SK-N-MC (cell line): ENCODE data around the gene GCKR.

Experiments
- DNase-seq: peaks from one replicate; pipeline ENCODE4 v3.0.0-alpha.2; 2011; ENCODE audit warnings: low read depth, low spot score
- H3K27ac ChIP-seq: fragments of 200-600 bp; sonication (generic); 2 replicates; pipeline ENCODE4 v1.5.1; 2016; ENCODE audit warnings: mixed run types
- H3K36me3 ChIP-seq: fragments of 200-600 bp; sonication (generic); 2 replicates; pipeline ENCODE4 v1.6.1; 2017; ENCODE audit warnings: antibody characterized with exemption, low read length, mixed read lengths; ENCODE audit not compliant: insufficient read depth
- H3K4me3 ChIP-seq: fragments of 200-600 bp; sonication (generic); 2 replicates; pipeline ENCODE4 v1.5.1; 2016
- H3K9ac ChIP-seq: fragments of 200-600 bp; sonication (generic); 2 replicates; pipeline ENCODE4 v1.8.0; 2017; ENCODE audit warnings: mixed run types, mixed read lengths; ENCODE audit not compliant: insufficient read length
- H3K9me3 ChIP-seq: fragments of 200-600 bp; sonication (generic); 2 replicates; pipeline ENCODE4 v1.6.1; 2017; ENCODE audit warnings: low read depth, mild to moderate bottlenecking, antibody characterized with exemption, low read length, moderate library complexity, mixed read lengths
- EZH2 ChIP-seq: fragments of 200-600 bp; sonication (generic); IDR thresholded peaks from one replicate; pipeline ENCODE4 v1.6.1; 2017; ENCODE audit warnings: antibody characterized with exemption
- FOXP2 ChIP-seq: optimal IDR thresholded peaks from 2 replicates; pipeline ENCODE3; 2011; ENCODE audit warnings: mild to moderate bottlenecking, moderate library complexity; ENCODE audit not compliant: insufficient read depth; ENCODE audit errors: extremely low read length, control extremely low read depth
- POLR2AphosphoS5 ChIP-seq: IDR thresholded peaks from 2 replicates; pipeline ENCODE4 v1.6.1; 2012; ENCODE audit warnings: mild to moderate bottlenecking, low read depth, low read length, borderline replicate concordance

GCKR gene, protein sequence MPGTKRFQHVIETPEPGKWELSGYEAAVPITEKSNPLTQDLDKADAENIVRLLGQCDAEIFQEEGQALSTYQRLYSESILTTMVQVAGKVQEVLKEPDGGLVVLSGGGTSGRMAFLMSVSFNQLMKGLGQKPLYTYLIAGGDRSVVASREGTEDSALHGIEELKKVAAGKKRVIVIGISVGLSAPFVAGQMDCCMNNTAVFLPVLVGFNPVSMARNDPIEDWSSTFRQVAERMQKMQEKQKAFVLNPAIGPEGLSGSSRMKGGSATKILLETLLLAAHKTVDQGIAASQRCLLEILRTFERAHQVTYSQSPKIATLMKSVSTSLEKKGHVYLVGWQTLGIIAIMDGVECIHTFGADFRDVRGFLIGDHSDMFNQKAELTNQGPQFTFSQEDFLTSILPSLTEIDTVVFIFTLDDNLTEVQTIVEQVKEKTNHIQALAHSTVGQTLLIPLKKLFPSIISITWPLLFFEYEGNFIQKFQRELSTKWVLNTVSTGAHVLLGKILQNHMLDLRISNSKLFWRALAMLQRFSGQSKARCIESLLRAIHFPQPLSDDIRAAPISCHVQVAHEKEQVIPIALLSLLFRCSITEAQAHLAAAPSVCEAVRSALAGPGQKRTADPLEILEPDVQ

DNA sequence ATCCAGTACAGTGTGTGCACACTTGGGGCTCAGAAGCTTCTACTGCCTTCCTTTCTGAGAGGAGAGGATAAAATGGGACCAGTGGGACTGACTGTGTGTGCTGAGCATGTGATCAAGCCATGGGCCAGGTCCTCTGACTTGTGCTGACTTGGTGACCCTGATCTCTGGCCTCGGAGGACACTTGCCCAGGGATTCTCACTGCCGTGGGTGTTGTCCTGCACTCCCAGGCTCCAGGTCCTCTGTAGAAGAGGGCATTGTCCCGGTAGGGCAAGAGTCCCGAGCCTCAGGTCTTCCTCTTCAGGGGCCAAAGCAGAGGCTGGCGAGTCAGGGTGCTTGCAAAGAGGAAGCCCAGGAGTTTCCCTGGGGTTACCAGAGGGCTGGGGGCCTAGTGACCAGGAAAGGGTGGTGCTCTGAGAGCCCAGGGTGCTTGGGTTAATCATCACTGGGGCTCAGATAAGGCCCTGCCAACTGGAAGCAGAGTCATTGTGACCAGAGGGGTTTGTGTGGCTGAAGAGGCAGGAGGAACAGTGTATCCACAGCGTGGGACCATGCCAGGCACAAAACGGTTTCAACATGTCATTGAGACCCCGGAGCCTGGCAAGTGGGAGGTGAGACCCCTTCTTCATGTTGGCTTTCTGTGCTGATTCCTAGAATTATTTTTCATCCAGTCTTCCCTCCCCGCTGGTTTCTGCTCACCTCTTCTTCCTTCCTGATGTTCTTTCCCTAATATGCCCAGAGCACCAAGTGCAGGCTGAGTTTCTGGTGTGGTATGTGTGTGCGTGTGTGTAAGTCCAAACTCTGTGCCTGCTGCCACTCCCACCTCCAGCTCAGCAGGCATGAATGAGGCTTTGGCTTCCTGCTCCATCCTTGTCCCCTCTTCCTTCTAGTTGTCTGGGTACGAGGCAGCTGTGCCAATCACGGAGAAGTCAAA is at the start of gene GCKR:
GCKR (plus strand) TSS at position 483 of the 931 bp plus-strand sequence; CDS start at position 549, 66 bp downstream.
- Histone ChIP-seq H3K27ac (no peak within 1 kb of the TSS), H3K9ac (no peak within 1 kb of the TSS), H3K9me3 (no peaks in the 10 kb centered on the region), H3K36me3 (no peaks in the 10 kb centered on the region), H3K4me3 (no peak within 1 kb of the TSS)
- DNase-seq: no peak
- TF ChIP-seq FOXP2 (no peak), EZH2 (no peak), POLR2AphosphoS5 (no peak)

GRCh38 chr2:27448381-27448780 is 48.3 kb upstream of the GCKR start:
- Histone ChIP-seq H3K9me3 (no peaks in the 10 kb centered on the region), H3K4me3 (no peak overlapping the region), H3K9ac (no peak overlapping the region), H3K36me3 (peaks cover 35% of the 10 kb centered on the region; the same call in 1 of the 2 replicates), H3K27ac (no peak overlapping the region)
- DNase-seq: no peak
- no peak for TF ChIP-seq FOXP2
- no peak for TF ChIP-seq POLR2AphosphoS5
- no peak for TF ChIP-seq EZH2

DNA sequence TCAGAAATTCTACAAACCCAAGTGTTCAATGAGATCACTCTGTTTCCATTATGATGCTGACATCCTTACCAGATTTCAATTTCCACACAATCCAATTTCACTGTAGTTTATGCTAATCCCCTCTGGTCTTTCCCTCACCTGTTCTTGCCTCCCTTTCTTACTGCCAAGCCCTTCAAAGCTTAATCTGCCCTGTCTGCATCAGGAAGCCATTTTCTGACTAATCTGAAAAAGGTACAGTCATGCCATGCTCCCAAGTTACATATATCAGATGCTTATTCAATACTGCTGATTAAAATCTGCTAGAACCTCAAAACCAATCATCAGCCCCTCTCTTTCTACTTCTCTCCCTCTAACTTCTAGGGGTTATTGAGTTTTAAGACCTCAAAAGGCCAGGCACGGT is 45.5 kb upstream of the GCKR start:
- TF ChIP-seq POLR2AphosphoS5: no peak
- no peak for TF ChIP-seq FOXP2
- no peak for TF ChIP-seq EZH2
- no peak overlapping the region for H3K27ac ChIP-seq
- no peaks in the 10 kb centered on the region for H3K9me3 ChIP-seq
- H3K9ac ChIP-seq: no peak overlapping the region
- no peak overlapping the region for H3K4me3 ChIP-seq
- no peak for DNase-seq
- H3K36me3 ChIP-seq: peaks cover 51% of the 10 kb centered on the region; the same call in 1 of the 2 replicates

GRCh38 chr2:27453968-27454367 is 42.7 kb upstream of the GCKR start:
- no peak for DNase-seq
- Histone ChIP-seq H3K4me3 (no peak overlapping the region), H3K27ac (no peak overlapping the region), H3K9me3 (no peaks in the 10 kb centered on the region), H3K9ac (no peak overlapping the region), H3K36me3 (peaks cover 53% of the 10 kb centered on the region)
- no peak for TF ChIP-seq POLR2AphosphoS5
- TF ChIP-seq EZH2: no peak
- no peak for TF ChIP-seq FOXP2

GRCh38 chr2:27461118-27461517 is 35.5 kb upstream of the GCKR start:
- no peak overlapping the region for H3K4me3 ChIP-seq
- no peak for TF ChIP-seq FOXP2
- TF ChIP-seq EZH2: no peak
- no peak for TF ChIP-seq POLR2AphosphoS5
- no peak overlapping the region for H3K27ac ChIP-seq
- peaks cover 28% of the 10 kb centered on the region for H3K36me3 ChIP-seq
- H3K9ac ChIP-seq: no peak overlapping the region
- H3K9me3 ChIP-seq: no peaks in the 10 kb centered on the region
- DNase-seq: no peak

DNA sequence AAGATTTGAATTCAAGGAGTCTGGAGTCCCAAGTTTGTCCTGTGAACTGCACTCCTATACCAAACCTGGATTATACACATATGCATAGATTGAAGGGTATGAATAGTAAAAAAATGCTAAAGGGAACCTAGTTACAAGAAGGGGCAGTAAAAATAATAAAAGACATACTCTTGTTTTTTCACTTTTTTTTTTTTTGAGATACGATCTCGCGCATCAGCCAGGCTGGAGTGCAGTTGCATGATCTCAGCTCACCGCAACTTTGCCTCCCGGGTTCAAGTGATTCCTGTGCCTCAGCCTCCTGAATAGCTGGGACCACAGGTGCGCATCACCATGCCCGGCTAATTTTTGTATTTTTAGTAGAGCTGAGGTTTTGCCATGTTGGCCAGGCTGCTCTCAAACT is 32.2 kb upstream of the GCKR start:
- peaks cover 7% of the 10 kb centered on the region; the same call in 1 of the 2 replicates for H3K36me3 ChIP-seq

DNA sequence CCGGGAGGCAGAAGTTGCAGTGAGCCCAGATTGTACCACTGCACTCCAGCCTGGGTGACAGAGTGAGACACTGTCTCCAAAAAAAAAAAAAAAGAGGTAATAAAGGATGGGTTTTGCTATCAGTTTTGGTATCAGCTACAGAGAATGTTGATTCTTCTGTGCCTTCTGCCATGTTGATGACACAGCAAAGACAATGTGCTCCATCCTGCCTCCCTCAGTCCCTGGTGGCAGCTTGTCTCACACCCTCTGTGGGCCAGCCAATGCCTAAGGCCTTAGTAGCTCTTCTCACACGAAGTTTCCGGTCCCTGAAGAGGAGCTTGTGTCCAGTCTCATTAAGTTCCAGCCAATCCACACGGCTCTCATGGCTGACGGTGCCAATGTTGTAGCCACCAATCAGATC is 24.7 kb upstream of the GCKR start:
- TF ChIP-seq FOXP2 (no peak), POLR2AphosphoS5 (no peak), EZH2 (no peak)
- no peaks in the 10 kb centered on the region for H3K9me3 ChIP-seq
- peaks cover 32% of the 10 kb centered on the region for H3K36me3 ChIP-seq
- no peak for DNase-seq
- no peak overlapping the region for H3K4me3 ChIP-seq
- no peak overlapping the region for H3K9ac ChIP-seq
- no peak overlapping the region for H3K27ac ChIP-seq

More for the DNA sequence above, 32.2 kb upstream of the GCKR start:
- H3K9ac ChIP-seq: no peak overlapping the region
- no peak overlapping the region for H3K27ac ChIP-seq
- no peak for TF ChIP-seq POLR2AphosphoS5
- TF ChIP-seq FOXP2: no peak
- no peak for TF ChIP-seq EZH2
- no peaks in the 10 kb centered on the region for H3K9me3 ChIP-seq
- no peak overlapping the region for H3K4me3 ChIP-seq
- DNase-seq: no peak
